Ecto neural progenitor cell (in vitro differentiated cells): ENCODE results near the gene MPRIP.
"Not testable (repeated sequence)": the region's sequence is repeated elsewhere in the genome, so short reads cannot be mapped to it uniquely, and the experiment has no call there.

Experiments
- DNase-seq: peaks from one replicate; pipeline ENCODE4 v3.0.0-alpha.2; 2018; ENCODE audit warnings: low spot score

Gene MPRIP

DNA sequence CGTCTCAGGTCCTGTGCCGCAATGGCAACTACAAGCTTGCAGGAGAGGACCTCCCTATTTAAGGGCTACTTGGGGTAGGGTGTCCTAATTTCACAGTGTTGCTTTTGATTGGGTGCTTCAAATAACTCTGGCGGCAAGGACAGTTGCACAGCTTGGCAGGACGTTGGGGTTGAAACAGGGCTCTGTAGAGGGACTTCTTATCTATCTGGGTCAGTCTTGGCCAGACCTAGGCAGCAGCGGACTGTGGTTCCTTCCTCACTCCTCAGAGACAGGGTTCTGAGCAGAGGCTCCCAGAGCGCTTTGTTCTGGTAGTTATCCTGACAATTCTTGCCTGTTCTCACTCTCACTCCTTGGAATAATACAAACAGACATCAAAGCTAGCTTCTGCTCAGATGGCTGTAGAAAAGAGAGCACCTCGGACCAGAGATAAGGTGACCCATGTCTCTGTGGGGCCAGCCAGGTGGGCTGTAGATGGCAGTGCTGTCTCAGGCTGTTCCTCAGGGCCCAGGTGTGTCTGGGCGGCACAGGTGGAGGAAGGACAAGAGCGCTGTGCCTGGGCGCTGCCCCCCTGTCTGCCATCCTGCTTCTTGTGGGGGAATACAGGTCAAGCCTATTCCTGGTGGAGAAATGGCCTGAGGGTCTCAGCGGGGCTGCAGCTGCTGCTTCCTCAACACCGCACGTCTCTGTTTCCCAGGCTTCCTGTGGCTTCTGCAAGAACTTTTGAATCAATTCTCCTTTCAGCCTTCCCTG is 102.8 kb downstream of the MPRIP start:
- no peak for DNase-seq

GRCh38 chr17:17146786-17147406 is 104.6 kb downstream of the MPRIP start:
- DNase-seq: no peak

DNA sequence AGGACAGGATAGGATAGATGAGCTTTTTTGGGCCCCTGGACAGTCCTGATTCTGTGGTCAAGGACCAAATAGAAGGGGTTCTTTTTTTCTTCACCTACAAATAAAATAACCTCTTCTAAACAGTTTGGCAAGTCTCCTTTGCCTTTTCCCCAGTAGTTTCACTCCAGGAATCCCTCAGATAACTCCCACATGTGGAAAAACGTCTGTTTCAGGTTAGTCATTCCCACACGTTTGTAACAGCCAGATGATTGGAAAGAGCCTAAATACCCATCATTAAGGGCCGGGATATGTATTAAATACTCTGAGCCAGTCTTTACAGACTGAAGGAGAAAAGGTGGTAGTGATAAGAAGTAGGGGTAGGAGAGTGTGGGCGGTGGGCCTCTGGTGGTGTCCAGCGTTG is 105.6 kb downstream of the MPRIP start:
- no peak for DNase-seq

DNA sequence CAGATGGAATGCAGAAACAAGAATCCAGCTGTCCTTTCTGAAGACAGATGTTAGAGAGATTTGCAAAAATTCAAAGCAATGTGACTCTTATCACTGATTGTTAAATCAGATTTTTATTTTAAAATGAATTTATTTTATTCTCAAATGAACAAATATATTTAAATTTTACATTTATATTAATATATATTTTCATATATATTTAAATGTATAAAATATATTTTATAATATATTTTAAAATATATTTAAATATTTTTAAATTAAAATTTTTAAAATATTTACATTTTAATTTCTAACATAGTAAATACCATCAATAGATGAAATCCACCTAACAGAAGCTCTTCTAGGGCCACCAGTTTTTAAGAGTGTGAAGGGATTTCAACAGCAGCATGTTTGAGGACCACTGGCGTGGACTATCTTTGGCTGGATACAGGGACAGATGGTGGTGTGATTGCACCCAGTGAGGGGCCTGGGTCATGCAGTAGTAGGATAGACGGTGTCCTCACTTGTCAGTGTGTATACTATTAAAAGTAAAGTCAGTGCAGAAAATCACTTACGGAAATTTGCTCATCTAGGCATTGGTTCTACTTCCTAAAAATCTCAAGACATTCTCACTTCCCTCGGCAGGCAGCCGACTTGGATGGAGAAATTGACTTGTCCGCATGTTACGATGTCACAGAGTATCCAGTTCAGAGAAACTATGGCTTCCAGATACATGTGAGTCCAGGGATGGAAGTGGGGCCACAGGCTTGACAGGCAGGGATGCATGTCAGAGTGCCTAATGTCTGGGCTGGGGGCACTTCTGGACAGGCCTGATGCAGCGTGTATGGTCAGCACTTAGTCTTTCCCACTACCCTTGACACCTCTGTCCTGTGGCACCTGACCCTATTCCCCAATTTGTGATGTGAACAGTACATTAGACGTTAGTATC is 107.5 kb downstream of the MPRIP start:
- DNase-seq: no peak

DNA sequence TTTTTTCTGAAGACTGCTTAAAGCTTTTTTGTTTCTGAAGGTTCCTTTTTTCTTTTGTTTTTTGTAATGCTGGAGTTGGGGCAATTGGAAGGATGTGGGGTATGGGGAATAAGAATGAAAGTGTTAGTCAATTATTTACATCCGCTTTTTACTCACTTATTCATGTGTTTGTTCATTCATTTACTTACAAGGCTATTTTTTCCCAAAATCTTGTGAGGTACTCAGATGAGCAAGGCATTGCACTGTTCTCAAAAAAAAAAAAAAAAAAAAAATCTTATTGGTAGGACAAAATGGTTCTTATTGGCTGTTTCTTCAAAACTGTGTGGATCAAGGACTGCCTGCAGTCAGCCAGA is 108.2 kb downstream of the MPRIP start:
- DNase-seq: no peak

- no peak for DNase-seq
Observed at GRCh38 chr17:17151055-17151454, 108.8 kb downstream of the MPRIP start.

DNA sequence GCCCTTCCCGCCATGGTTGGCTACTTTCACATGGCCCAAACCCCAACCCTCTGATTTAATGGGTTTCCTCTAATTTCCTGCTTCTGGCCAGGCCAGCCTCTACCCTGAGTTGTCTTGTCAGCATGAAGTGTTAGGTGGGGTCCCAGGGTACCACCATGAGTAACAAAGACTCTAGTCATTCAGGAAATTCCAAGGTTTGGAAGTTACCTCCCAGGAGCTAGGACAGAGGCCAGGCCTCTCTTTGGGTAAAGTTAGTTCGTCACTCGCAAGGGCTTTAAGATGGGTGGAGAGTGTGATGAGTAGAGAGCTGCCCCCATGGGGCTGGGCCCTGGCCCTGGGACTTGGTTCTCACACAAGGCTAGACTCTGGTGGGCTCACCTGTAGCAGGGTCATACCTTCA is 109.3 kb downstream of the MPRIP start:
- no peak for DNase-seq

DNA sequence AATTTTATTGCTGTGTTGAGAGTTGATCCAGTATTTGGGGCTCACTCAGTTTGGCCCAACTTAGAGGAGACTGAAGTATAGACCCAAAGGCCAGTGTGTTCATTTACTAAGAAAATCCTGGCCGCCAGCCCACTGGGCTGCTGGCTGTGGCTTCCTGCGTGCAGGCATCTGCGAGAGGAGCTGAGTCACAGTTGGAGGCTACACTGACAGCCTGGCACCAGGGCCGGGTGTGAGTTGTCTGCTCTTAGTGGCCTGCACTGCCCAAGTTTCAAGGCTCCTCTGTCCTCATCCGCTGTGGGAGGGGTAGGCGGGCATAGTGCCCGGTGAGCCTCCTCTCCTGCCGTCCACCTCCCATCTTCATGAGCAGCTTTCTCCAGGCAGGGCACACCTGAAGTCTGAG is 109.7 kb downstream of the MPRIP start:
- no peak for DNase-seq

- no peak for DNase-seq
Observed at GRCh38 chr17:17152385-17152784, 110.1 kb downstream of the MPRIP start.

- no peak for DNase-seq
Observed at GRCh38 chr17:17153071-17153470, 110.8 kb downstream of the MPRIP start.

DNA sequence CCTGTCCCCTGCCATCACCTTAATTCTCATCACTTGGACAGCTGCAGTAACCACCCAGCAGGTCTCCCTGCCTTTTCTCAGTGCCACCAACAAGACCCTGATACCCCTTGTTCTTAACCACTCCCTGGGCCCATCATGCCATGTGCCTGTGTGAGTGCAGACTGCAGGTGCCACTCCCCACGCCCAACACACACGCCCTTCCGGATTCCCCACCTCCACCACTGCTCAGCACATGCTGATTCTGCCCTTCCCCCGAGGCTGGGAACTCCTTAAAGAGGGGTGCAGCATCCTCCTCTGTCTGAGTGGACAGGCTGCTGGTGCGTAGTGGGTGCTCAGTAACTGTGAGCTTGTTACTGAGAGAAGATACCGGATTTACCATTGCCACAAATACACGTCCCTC is 111.5 kb downstream of the MPRIP start:
- no peak for DNase-seq

- no peak for DNase-seq
Observed at GRCh38 chr17:17154556-17154955, 112.3 kb downstream of the MPRIP start.

- no peak for DNase-seq
Observed at GRCh38 chr17:17154981-17155380, 112.7 kb downstream of the MPRIP start.

- DNase-seq: no peak
Observed at GRCh38 chr17:17155568-17155967, 113.3 kb downstream of the MPRIP start.

- DNase-seq: no peak
Observed at GRCh38 chr17:17156107-17156506, 113.8 kb downstream of the MPRIP start.

DNA sequence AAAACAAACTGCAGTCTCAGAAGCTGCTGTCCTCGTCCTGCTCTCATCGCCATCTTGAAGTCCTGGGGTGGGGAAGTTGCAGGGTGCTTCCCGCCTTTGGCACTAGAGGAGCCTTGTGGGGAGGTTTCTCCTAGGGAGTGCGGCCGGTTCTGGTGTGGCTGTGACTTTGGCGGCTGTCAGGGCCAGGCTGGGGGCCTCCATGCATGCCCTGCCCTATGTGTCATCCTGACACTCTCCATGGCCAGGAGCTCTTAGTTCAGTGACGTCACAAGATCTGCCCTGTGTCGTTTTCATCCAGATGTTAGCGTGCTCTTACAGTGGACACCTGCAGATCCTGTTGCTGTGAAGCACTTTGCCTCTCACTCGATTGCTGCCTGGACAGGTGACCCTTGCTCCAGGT is 114.3 kb downstream of the MPRIP start:
- no peak for DNase-seq

DNA sequence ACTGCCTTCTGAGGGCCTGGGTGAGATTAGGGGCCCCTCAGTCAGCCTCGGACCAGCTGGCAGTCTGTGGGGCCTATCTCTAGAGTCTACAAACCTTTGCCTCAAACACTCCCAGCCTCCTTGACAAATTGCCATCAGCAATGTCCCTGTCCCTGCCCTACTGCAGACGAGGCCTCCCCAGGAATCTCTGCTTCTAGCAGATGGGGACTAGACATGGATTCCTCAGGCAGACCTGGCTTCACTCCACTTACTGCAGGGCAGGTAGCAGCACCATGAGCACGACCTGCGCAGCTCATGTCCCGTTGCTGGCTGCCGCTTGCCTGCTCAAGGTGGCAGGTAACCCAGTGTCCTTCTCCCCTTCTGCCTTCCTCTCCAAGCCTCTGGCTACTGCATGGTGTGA is 114.8 kb downstream of the MPRIP start:
- DNase-seq: no peak

DNA sequence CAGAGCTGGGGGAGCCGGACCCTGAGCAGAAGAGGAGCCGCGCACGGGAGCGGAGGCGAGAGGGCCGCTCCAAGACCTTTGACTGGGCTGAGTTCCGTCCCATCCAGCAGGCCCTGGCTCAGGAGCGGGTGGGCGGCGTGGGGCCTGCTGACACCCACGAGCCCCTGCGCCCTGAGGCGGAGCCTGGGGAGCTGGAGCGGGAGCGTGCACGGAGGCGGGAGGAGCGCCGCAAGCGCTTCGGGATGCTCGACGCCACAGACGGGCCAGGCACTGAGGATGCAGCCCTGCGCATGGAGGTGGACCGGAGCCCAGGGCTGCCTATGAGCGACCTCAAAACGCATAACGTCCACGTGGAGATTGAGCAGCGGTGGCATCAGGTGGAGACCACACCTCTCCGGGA is 116.2 kb downstream of the MPRIP start:
- DNase-seq: not testable (repeated sequence)

- DNase-seq: no peak
Observed at GRCh38 chr17:17159571-17159970, 117.3 kb downstream of the MPRIP start.

GRCh38 chr17:17161121-17161520 is 118.9 kb downstream of the MPRIP start:
- DNase-seq: no peak

- no peak for DNase-seq
Observed at GRCh38 chr17:17161759-17162158, 119.5 kb downstream of the MPRIP start.

DNA sequence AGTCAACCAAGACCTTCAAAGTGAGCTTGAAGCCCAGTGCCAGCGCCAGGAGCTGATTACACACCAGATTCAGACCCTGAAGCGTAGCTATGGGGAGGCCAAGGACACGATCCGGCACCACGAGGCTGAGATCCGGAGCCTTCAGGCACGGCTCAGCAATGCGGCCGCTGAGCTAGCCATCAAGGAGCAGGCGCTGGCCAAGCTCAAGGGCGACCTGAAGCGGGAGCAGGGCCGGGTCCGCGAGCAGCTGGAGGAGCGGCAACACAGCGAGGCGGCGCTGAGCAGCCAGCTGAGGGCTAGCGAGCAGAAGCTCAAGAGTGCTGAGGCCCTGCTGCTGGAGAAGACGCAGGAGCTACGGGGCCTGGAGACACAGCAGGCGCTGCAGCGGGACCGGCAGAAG is 121.9 kb downstream of the MPRIP start:
- DNase-seq: no peak

DNA sequence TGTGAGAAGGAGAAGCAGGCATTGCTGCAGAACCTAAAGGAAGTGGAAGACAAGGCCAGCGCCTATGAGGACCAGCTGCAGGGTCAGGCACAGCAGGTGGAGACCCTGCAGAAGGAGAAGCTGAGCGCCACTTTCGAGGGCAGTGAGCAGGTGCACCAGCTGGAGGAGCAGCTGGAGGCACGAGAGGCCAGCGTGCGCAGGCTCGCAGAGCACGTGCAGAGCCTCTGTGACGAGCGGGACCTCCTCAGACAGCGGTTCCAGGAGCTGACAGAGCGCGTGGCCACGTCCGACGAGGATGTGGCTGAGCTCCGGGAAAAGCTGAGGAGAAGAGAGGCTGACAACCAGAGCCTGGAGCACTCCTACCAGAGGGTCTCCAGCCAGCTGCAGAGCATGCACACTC is 122.4 kb downstream of the MPRIP start:
- DNase-seq: no peak
